K562 (cell line): ENCODE data around the gene PPP1R3C. TPM values are rescaled to one million over a fixed set of nuclear protein-coding genes. Genes with fewer than 3 reads are reported as not detected.

Experiments
- ADNP ChIP-seq: fragments of 200-800 bp; sonication (Bioruptor generic); IDR thresholded peaks from 2 replicates; pipeline ENCODE4 v1.6.1; 2016; ENCODE audit warnings: missing genetic modification characterization, missing compliant biosample characterization
- CEBPB ChIP-seq: fragments of 450-650 bp; IDR thresholded peaks from 2 replicates; pipeline ENCODE4 v1.6.1; 2016; ENCODE audit warnings: missing genetic modification characterization, missing compliant biosample characterization
- CEBPG ChIP-seq, 3 experiments: fragments of 200-800 bp in 1 of 3; sonication (Bioruptor generic) in 1 of 3; sonication (generic) in 1 of 3; formaldehyde crosslinking in 1 of 3; IDR thresholded peaks in 2 of 3; conservative IDR thresholded peaks in 1 of 3; 2 replicates each; pipeline versions ENCODE4 v1.6.1 to v1.8.0; 2016 to 2022; ENCODE audit warnings: missing compliant biosample characterization in 2 of 3, missing genetic modification characterization in 2 of 3, mild to moderate bottlenecking in 1 of 3, missing genetic modification reagents in 1 of 3
- FOSL1 ChIP-seq: fragments of 200-800 bp; sonication (Bioruptor generic); conservative IDR thresholded peaks from 2 replicates; pipeline ENCODE4 v1.6.1; 2016; ENCODE audit warnings: missing genetic modification characterization, missing compliant biosample characterization
- JUN ChIP-seq, 2 experiments: sonication (generic) in 1 of 2; formaldehyde crosslinking in 1 of 2; IDR thresholded peaks; 2 replicates each; pipeline versions ENCODE4 v1.6.1 to v1.8.0; 2012 to 2022; ENCODE audit warnings: borderline replicate concordance in 2 of 2, mild to moderate bottlenecking in 2 of 2, improper control_type of control experiment in 1 of 2, low read depth in 1 of 2, low read length in 1 of 2, missing genetic modification reagents in 1 of 2
- LARP7 ChIP-seq: fragments of 450-650 bp; IDR thresholded peaks from 2 replicates; pipeline ENCODE4 v1.6.1; 2016
- MEIS2 ChIP-seq: fragments of 450-650 bp; IDR thresholded peaks from 2 replicates; pipeline ENCODE4 v1.6.1; 2014; ENCODE audit warnings: mild to moderate bottlenecking; ENCODE audit not compliant: partially characterized antibody
- MTA2 ChIP-seq: fragments of 450-650 bp; IDR thresholded peaks from 2 replicates; pipeline ENCODE4 v1.6.1; 2016; ENCODE audit warnings: low read depth
- PBX2 ChIP-seq, 2 experiments: IDR thresholded peaks in 1 of 2; conservative IDR thresholded peaks in 1 of 2; 2 replicates each; pipeline ENCODE4 v1.6.1; 2016; ENCODE audit warnings: low read depth in 2 of 2, mild to moderate bottlenecking in 1 of 2, missing compliant biosample characterization in 1 of 2, missing genetic modification characterization in 1 of 2, moderate library complexity in 1 of 2
- PTTG1 ChIP-seq: fragments of 450-650 bp; IDR thresholded peaks from 2 replicates; pipeline ENCODE4 v1.6.1; 2016; ENCODE audit warnings: low read depth, mild to moderate bottlenecking, missing genetic modification characterization, missing compliant biosample characterization
- PYGO2 ChIP-seq: fragments of 450-650 bp; IDR thresholded peaks from 2 replicates; pipeline ENCODE4 v1.6.1; 2016; ENCODE audit warnings: mild to moderate bottlenecking, missing genetic modification characterization, moderate library complexity, missing compliant biosample characterization
- TEAD2 ChIP-seq: fragments of 450-650 bp; IDR thresholded peaks from 2 replicates; pipeline ENCODE4 v1.6.1; 2016; ENCODE audit warnings: missing genetic modification characterization, control low read depth, missing compliant biosample characterization
- TFE3 ChIP-seq: fragments of 450-650 bp; formaldehyde crosslinking; IDR thresholded peaks from 2 replicates; pipeline ENCODE4 v1.4.0; 2020; ENCODE audit warnings: mild to moderate bottlenecking, mixed read lengths
- UBTF ChIP-seq, 2 experiments: IDR thresholded peaks; 2 replicates each; pipeline ENCODE4 v1.6.1; 2012; ENCODE audit warnings: improper control_type of control experiment in 2 of 2, low read depth in 2 of 2, low read length in 2 of 2, borderline replicate concordance in 1 of 2
- ZNF121 ChIP-seq: sonication (generic); formaldehyde crosslinking; conservative IDR thresholded peaks from 2 replicates; pipeline ENCODE4 v1.8.0; 2022; ENCODE audit warnings: missing genetic modification reagents
- ZNF175 ChIP-seq: fragments of 200-800 bp; sonication (Bioruptor generic); IDR thresholded peaks from 2 replicates; pipeline ENCODE4 v1.6.1; 2016; ENCODE audit warnings: low read depth, mild to moderate bottlenecking, missing genetic modification characterization, missing compliant biosample characterization
- polyA plus RNA-seq, 8 experiments: library from polyadenylated mRNA; depleted of rRNA in 4 of 8; stranded (reverse) in 5 of 8; unstranded in 3 of 8; fragments of >200 nt; fragmentation: Nextera tagmentation in 2 of 8; fragmentation: Illumina TruSeq in 1 of 8; extraction: Ambion mirVana in 2 of 8; extraction: Trizol in 1 of 8; gene quantifications; 2 replicates each; pipeline versions ENCODE4 v1.2.1 to v1.2.3, GENCODE V29; 2011 to 2014; ENCODE audit warnings: inconsistent platforms in 1 of 8, missing spikeins in 1 of 8
- total RNA-seq, 7 experiments: library from RNA; depleted of rRNA in 6 of 7; stranded (reverse); fragments of >200 nt in 6 of 7; fragmentation: Illumina TruSeq in 2 of 7; extraction: Trizol in 2 of 7; gene quantifications; 2 replicates each; pipeline versions ENCODE4 v1.2.1 to v1.2.3, GENCODE V29; 2011 to 2021; ENCODE audit warnings: low replicate concordance in 1 of 7

The PPP1R3C gene
- total and polyA plus RNA-seq, 9 of the 15 experiments (the other 6 are each of a cell fraction or from before 2014, with no cell fraction given) = 0.06 to 0.24 (median 0.12) TPM; not detected in 3

GRCh38 chr10:91587710-91588638, 44.9 kb downstream of the PPP1R3C start (continued):
- TF ChIP-seq PBX2 (CRISPR knock-in tag; IDR thresholded peaks at IDR 0.05; ENCODE audit: low read depth) (no peak), PBX2 (tag; conservative IDR thresholded peaks at IDR 0.05; ENCODE audit: low read depth) (peak; percentile 70), PYGO2 (no peak), TEAD2 (no peak), PTTG1 (tag) (no peak), FOSL1 (peak; percentile 96), LARP7 (no peak), MEIS2 (peak; percentile 81), ZNF121 (CRISPR knock-in tag) (no peak), JUN (IDR thresholded peaks at IDR 0.05; ENCODE audit: borderline replicate concordance, low read depth, low read length) (peak; percentile 82; the same call in 1 of the 2 replicates), JUN (CRISPR knock-in tag; IDR thresholded peaks at IDR 0.05; ENCODE audit: borderline replicate concordance) (no peak), CEBPB (tag) (peak; percentile 63; the same call in 1 of the 2 replicates), ADNP (0 out of 2 replicates have a peak, but pooled peaks have one; percentile 18), ZNF175 (CRISPR knock-in tag) (0 out of 2 replicates have a peak, but pooled peaks have one; percentile 44), CEBPG (CRISPR knock-in tag; IDR thresholded peaks at IDR 0.05) (peak; percentile 27; the same call in 1 of the 2 replicates), CEBPG (tag; conservative IDR thresholded peaks at IDR 0.05 in 1 of 2, IDR thresholded peaks at IDR 0.05 in 1 of 2) (peak; percentile 41 to 86), MTA2 (peak; percentile 3; the same call in 1 of the 2 replicates), UBTF (IDR thresholded peaks at IDR 0.05; ENCODE audit: borderline replicate concordance in 1 of 2, low read depth in 2 of 2, low read length in 2 of 2) (no peak), TFE3 (CRISPR knock-in tag) (0 out of 2 replicates have a peak, but pooled peaks have one; percentile 7)
